HG03060 (cell line): ENCODE measurements around the gene UFC1.

Source experiments
- ATAC-seq: cut with Tn5 transposase; IDR thresholded peaks from one replicate; pipeline ENCODE4 v1.9.1; 2021; ENCODE audit warnings: low read depth, moderate number of reproducible peaks; ENCODE audit not compliant: unreplicated experiment

Gene UFC1

GRCh38 chr1:161133220-161133740, 20.5 kb upstream of the UFC1 start:
- ATAC-seq = no peak

- no peak for ATAC-seq
These were observed 15.9 kb upstream of the UFC1 start for GRCh38 chr1:161137881-161138280.

GRCh38 chr1:161138431-161138830, 15.3 kb upstream of the UFC1 start:
- ATAC-seq = no peak

- no peak for ATAC-seq
These were observed 14.0 kb upstream of the UFC1 start for GRCh38 chr1:161139766-161140165.

DNA sequence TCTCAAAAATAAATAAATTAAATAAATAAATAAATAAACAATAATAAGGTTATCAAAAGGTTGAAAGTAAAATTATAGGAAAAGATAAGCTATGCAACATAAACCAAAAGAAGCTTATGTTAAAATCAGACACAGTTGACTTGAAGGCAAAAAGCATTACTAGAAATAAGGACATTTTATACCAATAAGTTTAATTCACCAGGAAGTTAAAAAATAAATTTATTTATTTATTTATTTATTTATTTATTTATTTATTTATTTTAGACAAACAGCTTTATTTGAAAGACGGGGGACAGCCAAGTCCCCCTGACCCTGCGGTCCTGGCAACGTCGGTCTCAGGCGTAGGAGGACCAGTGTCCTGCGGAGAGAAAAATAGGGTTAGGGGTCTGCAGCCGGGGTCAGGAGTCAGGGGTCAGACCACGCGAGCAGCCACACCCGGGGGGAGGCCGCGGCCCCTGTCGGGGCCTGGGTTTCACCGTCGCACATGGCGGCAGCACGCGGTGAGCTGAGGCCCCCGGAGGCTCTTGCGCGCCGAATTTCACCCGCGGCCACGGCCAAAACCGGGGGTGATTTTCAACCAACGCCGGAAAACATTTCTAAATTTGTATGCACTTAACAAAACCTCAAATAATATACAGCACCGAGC, 12.9 kb upstream of the UFC1 start:
- no peak for ATAC-seq

DNA sequence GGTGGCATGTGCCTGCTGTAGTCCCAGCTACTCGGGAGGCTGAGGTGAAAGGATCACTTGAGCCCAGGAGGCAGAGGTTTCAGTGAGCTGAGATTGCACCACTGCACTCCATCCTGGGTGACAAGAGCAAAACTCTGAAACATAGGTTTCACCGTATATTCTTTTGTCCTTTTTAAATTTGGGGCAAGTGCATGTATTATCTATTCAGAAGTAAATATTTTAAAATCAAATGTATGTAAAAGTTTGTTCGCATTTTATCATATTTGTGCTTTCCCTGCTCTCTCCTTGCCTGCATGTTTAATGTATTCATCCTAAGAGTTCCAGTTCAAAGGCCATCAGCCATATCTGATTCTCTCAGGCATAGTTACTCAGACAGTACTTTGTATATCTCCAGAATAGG, 7.9 kb upstream of the UFC1 start:
- no peak for ATAC-seq

- no peak for ATAC-seq
These were observed 602 bp upstream of the UFC1 start for GRCh38 chr1:161153176-161153575.

- no peak for ATAC-seq
These were observed 4.1 kb downstream of the UFC1 start for GRCh38 chr1:161157867-161158266.

- ATAC-seq = no peak
These were observed 4.7 kb downstream of the UFC1 start for GRCh38 chr1:161158316-161159010.

DNA sequence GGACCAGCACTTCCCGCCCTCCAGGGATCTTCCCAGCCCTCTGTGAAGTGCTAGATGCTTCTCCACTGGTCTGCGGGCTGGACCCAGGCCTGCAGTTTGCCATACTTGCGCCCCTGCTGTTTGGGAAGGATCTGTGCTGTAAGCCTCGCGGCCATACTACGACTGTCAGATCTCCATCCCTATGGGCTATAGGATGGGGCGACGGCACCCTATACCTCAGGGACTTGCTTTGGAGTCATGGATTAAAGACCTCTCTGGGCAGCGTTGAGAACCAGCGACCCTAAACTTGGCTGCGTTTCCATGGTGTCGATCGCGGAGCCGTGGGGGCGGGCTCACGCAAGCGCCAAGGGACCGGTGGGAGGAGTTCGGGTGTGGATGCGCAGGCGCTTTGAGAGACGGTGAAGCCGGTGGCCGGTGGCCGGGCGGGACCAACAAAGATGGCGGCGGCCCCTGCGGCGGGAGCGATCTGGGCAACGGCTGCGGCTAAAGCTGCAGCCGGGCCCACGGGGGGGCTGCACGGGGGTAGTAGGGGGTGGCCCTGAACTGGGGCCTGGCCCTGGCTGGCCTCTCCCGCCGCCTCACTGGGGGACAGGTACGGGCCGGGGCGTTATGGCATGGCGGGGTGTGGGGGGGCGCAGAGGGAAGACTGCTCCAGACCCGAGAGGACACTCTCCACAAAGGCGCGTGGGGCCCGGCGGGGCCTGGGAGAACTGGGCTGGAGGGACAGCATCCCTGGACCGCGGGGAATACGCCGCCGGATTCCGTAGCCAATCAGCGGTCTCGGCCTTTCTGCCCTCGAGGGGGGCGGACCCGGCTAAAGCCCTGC, 5.5 kb downstream of the UFC1 start, which contains the start of gene USP21:
TSS of gene USP21 (plus strand) at position 414 of the 826 bp plus-strand sequence. CDS start 1,141 bp downstream, outside the sequence.
- ATAC-seq = peak; percentile 82

DNA sequence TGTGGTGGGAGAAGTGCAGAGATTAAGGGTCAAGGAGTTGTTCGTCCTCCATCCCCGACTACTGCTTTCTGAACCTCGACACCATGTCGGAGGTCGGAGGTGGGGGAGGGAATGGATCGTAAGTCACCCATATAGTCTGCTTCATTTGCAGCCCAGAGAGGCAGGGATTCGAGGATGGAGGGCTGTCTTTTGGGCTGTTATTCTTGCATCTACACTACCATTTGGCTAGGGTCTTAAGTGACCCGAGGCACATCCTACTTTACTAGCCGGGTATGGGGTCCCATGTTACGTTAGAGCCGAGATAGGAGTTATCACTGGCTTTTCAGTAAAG, 6.1 kb downstream of the UFC1 start:
- ATAC-seq = no peak

DNA sequence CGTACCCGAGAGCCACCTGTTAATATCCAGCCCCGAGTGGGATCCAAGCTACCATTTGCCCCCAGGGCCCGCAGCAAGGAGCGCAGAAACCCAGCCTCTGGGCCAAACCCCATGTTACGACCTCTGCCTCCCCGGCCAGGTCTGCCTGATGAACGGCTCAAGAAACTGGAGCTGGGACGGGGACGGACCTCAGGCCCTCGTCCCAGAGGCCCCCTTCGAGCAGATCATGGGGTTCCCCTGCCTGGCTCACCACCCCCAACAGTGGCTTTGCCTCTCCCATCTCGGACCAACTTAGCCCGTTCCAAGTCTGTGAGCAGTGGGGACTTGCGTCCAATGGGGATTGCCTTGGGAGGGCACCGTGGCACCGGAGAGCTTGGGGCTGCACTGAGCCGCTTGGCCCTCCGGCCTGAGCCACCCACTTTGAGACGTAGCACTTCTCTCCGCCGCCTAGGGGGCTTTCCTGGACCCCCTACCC, 6.9 kb downstream of the UFC1 start:
- ATAC-seq = no peak

- no peak for ATAC-seq
These were observed 7.9 kb downstream of the UFC1 start for GRCh38 chr1:161161652-161162051.

DNA sequence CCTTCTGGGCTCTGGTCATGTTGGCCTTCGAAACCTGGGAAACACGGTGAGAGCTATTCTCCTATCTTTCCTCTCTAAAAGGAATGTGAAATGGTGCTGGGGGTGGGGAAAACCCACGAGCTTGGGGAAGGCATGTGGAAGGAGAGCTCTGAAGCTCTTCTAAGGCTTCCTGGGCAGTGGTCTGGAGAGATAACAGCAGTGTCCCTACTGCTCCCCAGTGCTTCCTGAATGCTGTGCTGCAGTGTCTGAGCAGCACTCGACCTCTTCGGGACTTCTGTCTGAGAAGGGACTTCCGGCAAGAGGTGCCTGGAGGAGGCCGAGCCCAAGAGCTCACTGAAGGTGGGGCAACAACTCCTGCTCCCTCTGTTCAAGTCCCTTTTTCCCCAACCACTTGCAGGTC, 8.3 kb downstream of the UFC1 start:
- no peak for ATAC-seq

GRCh38 chr1:161162806-161163205, 9.0 kb downstream of the UFC1 start:
- ATAC-seq = no peak

GRCh38 chr1:161163793-161164192, 10.0 kb downstream of the UFC1 start:
- no peak for ATAC-seq

- no peak for ATAC-seq
These were observed 11.3 kb downstream of the UFC1 start for GRCh38 chr1:161164901-161165610.

- ATAC-seq = peak; percentile 97
These were observed 12.2 kb downstream of the UFC1 start, which contains the start of gene PPOX for GRCh38 chr1:161165742-161166668. PPOX (plus strand) TSS chr1:161166426; CDS start chr1:161166848, 422 bp downstream.
